Parathyroid adenoma (tissue), 2 donors: Measurements from ENCODE around the gene C14orf132.

Source experiments
- H2AFZ ChIP-seq: fragments of 300-600 bp; sonication (generic); one replicate; pipeline ENCODE4 v1.7.0; 2017; ENCODE audit warnings: antibody characterized with exemption, mild to moderate bottlenecking
- H3K27ac ChIP-seq: fragments of 300-600 bp; sonication (generic); one replicate; pipeline ENCODE4 v1.7.0; 2017
- H3K27me3 ChIP-seq: fragments of 300-600 bp; sonication (generic); one replicate; pipeline ENCODE4 v1.7.0; 2017; ENCODE audit warnings: low read length; ENCODE audit not compliant: control insufficient read depth, insufficient read depth
- H3K36me3 ChIP-seq: fragments of 300-600 bp; sonication (generic); one replicate; pipeline ENCODE4 v1.7.0; 2017; ENCODE audit warnings: low read length; ENCODE audit not compliant: control insufficient read depth, insufficient read depth
- H3K4me1 ChIP-seq: fragments of 300-600 bp; sonication (generic); one replicate; pipeline ENCODE4 v1.7.0; 2017; ENCODE audit warnings: control low read depth
- H3K4me2 ChIP-seq: fragments of 300-600 bp; sonication (generic); one replicate; pipeline ENCODE4 v1.7.0; 2017; ENCODE audit warnings: low read length
- H3K4me3 ChIP-seq: fragments of 300-600 bp; sonication (generic); one replicate; pipeline ENCODE4 v1.7.0; 2017; ENCODE audit warnings: low read depth, low read length
- H3K79me2 ChIP-seq: fragments of 300-600 bp; sonication (generic); one replicate; pipeline ENCODE4 v1.7.0; 2017; ENCODE audit warnings: control low read depth
- H3K9ac ChIP-seq: fragments of 300-600 bp; sonication (generic); one replicate; pipeline ENCODE4 v1.7.0; 2017; ENCODE audit warnings: mild to moderate bottlenecking
- H3K9me3 ChIP-seq: fragments of 300-600 bp; sonication (generic); one replicate; pipeline ENCODE4 v1.7.0; 2017; ENCODE audit warnings: low read length; ENCODE audit not compliant: control insufficient read depth
- CTCF ChIP-seq: fragments of 300-600 bp; sonication (generic); IDR thresholded peaks from one replicate; pipeline ENCODE4 v1.7.0; 2017; ENCODE audit warnings: antibody characterized with exemption, mild to moderate bottlenecking
- donor health status: primary hyperparathyroidism.

Gene C14orf132

GRCh38 chr14:96051231-96051630, 12.1 kb downstream of the C14orf132 start:
- no peak for TF ChIP-seq CTCF
- Histone ChIP-seq H3K79me2 (no peaks in the 10 kb centered on the region), H3K9ac (no peak overlapping the region), H3K9me3 (no peaks in the 10 kb centered on the region), H2AFZ (no peak overlapping the region), H3K27ac (no peak overlapping the region), H3K4me3 (no peak overlapping the region), H3K36me3 (no peaks in the 10 kb centered on the region), H3K4me2 (no peak overlapping the region), H3K27me3 (no peaks in the 10 kb centered on the region), H3K4me1 (no peaks in the 10 kb centered on the region)

GRCh38 chr14:96051642-96052540, 12.7 kb downstream of the C14orf132 start:
- no peak overlapping the region for H3K9ac ChIP-seq
- H3K27ac ChIP-seq = no peak overlapping the region
- H2AFZ ChIP-seq = no peak overlapping the region
- no peak overlapping the region for H3K4me2 ChIP-seq
- H3K79me2 ChIP-seq = no peaks in the 10 kb centered on the region
- peak; percentile 52 for TF ChIP-seq CTCF
- H3K4me1 ChIP-seq = no peaks in the 10 kb centered on the region
- H3K4me3 ChIP-seq = no peak overlapping the region
- no peaks in the 10 kb centered on the region for H3K36me3 ChIP-seq
- no peaks in the 10 kb centered on the region for H3K27me3 ChIP-seq
- no peaks in the 10 kb centered on the region for H3K9me3 ChIP-seq

GRCh38 chr14:96052541-96053247, 13.5 kb downstream of the C14orf132 start:
- Histone ChIP-seq H3K79me2 (no peaks in the 10 kb centered on the region), H3K27ac (no peak overlapping the region), H3K27me3 (no peaks in the 10 kb centered on the region), H3K36me3 (no peaks in the 10 kb centered on the region), H2AFZ (no peak overlapping the region), H3K9me3 (no peaks in the 10 kb centered on the region), H3K9ac (no peak overlapping the region), H3K4me3 (no peak overlapping the region), H3K4me2 (no peak overlapping the region), H3K4me1 (no peaks in the 10 kb centered on the region)
- TF ChIP-seq CTCF = no peak

- Histone ChIP-seq H3K9me3 (no peaks in the 10 kb centered on the region), H3K36me3 (no peaks in the 10 kb centered on the region), H3K4me2 (no peak overlapping the region), H3K27me3 (no peaks in the 10 kb centered on the region), H3K4me3 (no peak overlapping the region), H3K79me2 (no peaks in the 10 kb centered on the region), H3K27ac (no peak overlapping the region), H2AFZ (no peak overlapping the region), H3K4me1 (no peaks in the 10 kb centered on the region), H3K9ac (no peak overlapping the region)
- TF ChIP-seq CTCF = no peak
Observed at GRCh38 chr14:96053248-96053599, 14.1 kb downstream of the C14orf132 start.
